ENCODE measurements around the gene CCDC33. TPM values are rescaled to one million over a fixed set of nuclear protein-coding genes. Genes with fewer than 3 reads are reported as not detected.
A peak's percentile ranks its signal among the peaks of the same experiment; 100 is the strongest.

The CCDC33 gene
- total RNA-seq, 1 donor from 2014 or later: 0.51 TPM

GRCh38 chr15:74376825-74377581 lies 140.9 kb downstream of the CCDC33 start:
- no peaks in the 10 kb centered on the region for H3K36me3 Mint-ChIP-seq (ENCODE audit: low read depth, unreplicated experiment)

GRCh38 chr15:74377831-74378766 lies 142.0 kb downstream of the CCDC33 start:
- no peak for DNase-seq (ENCODE audit: low spot score)
- no peak overlapping the region for H3K27ac Mint-ChIP-seq (ENCODE audit: unreplicated experiment)
- no peaks in the 10 kb centered on the region for H3K36me3 Mint-ChIP-seq (ENCODE audit: low read depth, unreplicated experiment)
- no peaks in the 10 kb centered on the region for H3K9me3 Mint-ChIP-seq (ENCODE audit: unreplicated experiment)
- TF ChIP-seq CTCF (IDR thresholded peaks at IDR 0.05; ENCODE audit: unreplicated experiment): no peak
- H3K4me1 Mint-ChIP-seq (ENCODE audit: unreplicated experiment): peaks cover 22% of the 10 kb centered on the region
- no peak overlapping the region for H3K4me3 Mint-ChIP-seq (ENCODE audit: unreplicated experiment)
- peaks cover 6% of the 10 kb centered on the region for H3K27me3 Mint-ChIP-seq (ENCODE audit: unreplicated experiment)

More at GRCh38 chr15:74376825-74377581, 140.9 kb downstream of the CCDC33 start:
- H3K9me3 Mint-ChIP-seq (ENCODE audit: unreplicated experiment): no peaks in the 10 kb centered on the region
- peaks cover 26% of the 10 kb centered on the region for H3K4me1 Mint-ChIP-seq (ENCODE audit: unreplicated experiment)
- H3K27me3 Mint-ChIP-seq (ENCODE audit: unreplicated experiment): peaks cover 9% of the 10 kb centered on the region
- H3K27ac Mint-ChIP-seq (ENCODE audit: unreplicated experiment): no peak overlapping the region
- no peak for TF ChIP-seq CTCF (IDR thresholded peaks at IDR 0.05; ENCODE audit: unreplicated experiment)
- DNase-seq (ENCODE audit: low spot score): no peak
- no peak overlapping the region for H3K4me3 Mint-ChIP-seq (ENCODE audit: unreplicated experiment)

DNA sequence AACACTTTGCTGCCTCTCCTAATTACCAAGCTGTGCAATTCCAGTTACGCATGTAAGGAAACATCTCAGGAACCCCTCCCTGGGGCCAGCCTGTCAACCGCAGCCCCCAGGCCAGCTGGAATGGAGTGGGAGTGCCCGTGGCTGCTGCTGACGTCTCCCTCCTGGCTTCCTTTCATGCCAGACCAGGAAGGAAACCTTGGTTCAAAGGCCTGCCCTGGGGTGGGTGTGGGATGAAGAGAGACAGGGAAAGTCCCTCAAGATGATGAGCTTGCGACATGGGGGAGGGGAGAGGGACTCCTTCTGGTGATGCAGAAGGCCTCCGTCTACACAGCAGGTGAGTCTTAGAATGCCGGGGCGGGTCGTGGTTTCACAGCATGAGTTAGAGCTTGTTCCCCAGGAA lies 142.7 kb downstream of the CCDC33 start:
- Mint-ChIP-seq H3K27ac (ENCODE audit: unreplicated experiment) (peak overlapping the region; percentile 42), H3K4me1 (ENCODE audit: unreplicated experiment) (peaks cover 24% of the 10 kb centered on the region), H3K36me3 (ENCODE audit: low read depth, unreplicated experiment) (no peaks in the 10 kb centered on the region), H3K4me3 (ENCODE audit: unreplicated experiment) (no peak overlapping the region), H3K27me3 (ENCODE audit: unreplicated experiment) (peaks cover 5% of the 10 kb centered on the region), H3K9me3 (ENCODE audit: unreplicated experiment) (no peaks in the 10 kb centered on the region)
- no peak for DNase-seq (ENCODE audit: low spot score)
- TF ChIP-seq CTCF (IDR thresholded peaks at IDR 0.05; ENCODE audit: unreplicated experiment): no peak

- no peak overlapping the region for H3K27ac Mint-ChIP-seq (ENCODE audit: unreplicated experiment)
- no peaks in the 10 kb centered on the region for H3K9me3 Mint-ChIP-seq (ENCODE audit: unreplicated experiment)
- H3K4me1 Mint-ChIP-seq (ENCODE audit: unreplicated experiment): peaks cover 33% of the 10 kb centered on the region
- no peak for TF ChIP-seq CTCF (IDR thresholded peaks at IDR 0.05; ENCODE audit: unreplicated experiment)
- peaks cover 3% of the 10 kb centered on the region for H3K27me3 Mint-ChIP-seq (ENCODE audit: unreplicated experiment)
- no peak for DNase-seq (ENCODE audit: low spot score)
- no peak overlapping the region for H3K4me3 Mint-ChIP-seq (ENCODE audit: unreplicated experiment)
- H3K36me3 Mint-ChIP-seq (ENCODE audit: low read depth, unreplicated experiment): no peaks in the 10 kb centered on the region
Measured at GRCh38 chr15:74380361-74381189, 144.4 kb downstream of the CCDC33 start.
